Measurements from ENCODE around the gene CD3D.
A peak's percentile ranks its signal among the peaks of the same experiment; 100 is the strongest.

Gene CD3D

DNA sequence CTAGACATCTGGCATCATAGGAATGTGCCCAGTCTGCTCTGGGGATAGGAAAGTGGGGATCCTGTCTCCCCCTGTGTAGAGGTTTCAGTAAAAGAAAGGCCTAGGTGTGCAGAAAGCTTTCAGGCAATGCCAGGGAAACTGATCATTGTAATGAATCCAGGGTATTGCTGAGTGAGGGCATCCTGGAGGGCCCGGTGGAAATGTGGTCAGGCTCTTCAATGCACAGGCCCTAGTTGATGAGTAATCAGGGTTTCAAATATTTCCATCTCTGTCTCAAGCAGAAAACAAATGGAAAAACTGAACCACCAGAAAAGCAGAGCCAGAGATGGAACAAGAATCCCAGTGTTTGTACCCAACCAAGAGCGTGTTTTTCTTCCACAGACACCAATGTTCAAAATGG, 35.9 kb downstream of the CD3D start:
- Histone ChIP-seq H3K4me1 (ENCODE audit: insufficient read depth, low read length, poor library complexity, severe bottlenecking) (peaks cover 58% of the 10 kb centered on the region), H3K4me3 (ENCODE audit: low read length, poor library complexity, severe bottlenecking) (peak overlapping the region; percentile 87), H3F3A (ENCODE audit: low read depth) (peaks cover 4% of the 10 kb centered on the region; the same call in 1 of the 2 replicates), H3K9me2 (replicated peaks; ENCODE audit: low read depth, low read length) (no peaks in the 10 kb centered on the region), H2AFZ (ENCODE audit: low read length) (no peak overlapping the region), H3K4me2 (ENCODE audit: low read depth, low read length, poor library complexity, severe bottlenecking) (peak overlapping the region; percentile 89), H3K9me3 (ENCODE audit: insufficient read depth, low read depth, low read length) (no peaks in the 10 kb centered on the region), H4K20me1 (ENCODE audit: insufficient read depth, low read length, poor library complexity, severe bottlenecking) (peaks cover 18% of the 10 kb centered on the region), H3K36me3 (ENCODE audit: insufficient read depth, low read length) (peaks cover 19% of the 10 kb centered on the region; the same call in 1 of the 2 replicates), H3K9ac (ENCODE audit: low read depth, low read length, poor library complexity, severe bottlenecking) (peak overlapping the region; percentile 98), H3K27me3 (ENCODE audit: insufficient read depth, low read length, poor library complexity, severe bottlenecking) (no peaks in the 10 kb centered on the region), H3K79me2 (ENCODE audit: insufficient read depth, low read length) (peaks cover 93% of the 10 kb centered on the region)
- TF ChIP-seq, protein P1, sequence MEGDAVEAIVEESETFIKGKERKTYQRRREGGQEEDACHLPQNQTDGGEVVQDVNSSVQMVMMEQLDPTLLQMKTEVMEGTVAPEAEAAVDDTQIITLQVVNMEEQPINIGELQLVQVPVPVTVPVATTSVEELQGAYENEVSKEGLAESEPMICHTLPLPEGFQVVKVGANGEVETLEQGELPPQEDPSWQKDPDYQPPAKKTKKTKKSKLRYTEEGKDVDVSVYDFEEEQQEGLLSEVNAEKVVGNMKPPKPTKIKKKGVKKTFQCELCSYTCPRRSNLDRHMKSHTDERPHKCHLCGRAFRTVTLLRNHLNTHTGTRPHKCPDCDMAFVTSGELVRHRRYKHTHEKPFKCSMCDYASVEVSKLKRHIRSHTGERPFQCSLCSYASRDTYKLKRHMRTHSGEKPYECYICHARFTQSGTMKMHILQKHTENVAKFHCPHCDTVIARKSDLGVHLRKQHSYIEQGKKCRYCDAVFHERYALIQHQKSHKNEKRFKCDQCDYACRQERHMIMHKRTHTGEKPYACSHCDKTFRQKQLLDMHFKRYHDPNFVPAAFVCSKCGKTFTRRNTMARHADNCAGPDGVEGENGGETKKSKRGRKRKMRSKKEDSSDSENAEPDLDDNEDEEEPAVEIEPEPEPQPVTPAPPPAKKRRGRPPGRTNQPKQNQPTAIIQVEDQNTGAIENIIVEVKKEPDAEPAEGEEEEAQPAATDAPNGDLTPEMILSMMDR (conservative IDR thresholded peaks at IDR 0.05; ENCODE audit: low read length), result no peak
- TF ChIP-seq EZH2phosphoT487 (IDR thresholded peaks at IDR 0.05; ENCODE audit: borderline replicate concordance), result no peak

DNA sequence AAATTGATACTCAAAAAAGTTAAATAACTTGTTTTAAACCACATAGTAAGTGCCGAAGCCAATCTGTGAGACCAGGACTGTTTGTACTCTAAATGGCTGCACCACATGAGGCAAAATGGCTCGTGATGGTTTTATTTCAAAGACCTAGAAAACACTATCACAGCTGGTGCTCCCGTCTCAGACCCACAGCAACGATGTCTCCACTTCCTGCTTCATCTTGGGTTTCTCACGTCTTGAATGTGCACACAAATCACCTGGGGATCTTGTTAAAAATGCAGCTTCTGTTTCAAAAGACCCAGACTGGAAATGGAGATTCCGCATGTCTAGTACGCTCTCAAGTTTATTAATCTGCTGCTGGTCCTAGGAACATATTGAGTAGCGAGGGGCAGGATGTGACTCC, 36.8 kb downstream of the CD3D start:
- Histone ChIP-seq H3K4me3 (ENCODE audit: low read length, poor library complexity, severe bottlenecking) (peak overlapping the region; percentile 87), H3K9me3 (ENCODE audit: insufficient read depth, low read depth, low read length) (no peaks in the 10 kb centered on the region), H3K4me2 (ENCODE audit: low read depth, low read length, poor library complexity, severe bottlenecking) (peak overlapping the region; percentile 89), H3K27me3 (ENCODE audit: insufficient read depth, low read length, poor library complexity, severe bottlenecking) (no peaks in the 10 kb centered on the region), H3K36me3 (ENCODE audit: insufficient read depth, low read length) (peaks cover 14% of the 10 kb centered on the region; the same call in 1 of the 2 replicates), H4K20me1 (ENCODE audit: insufficient read depth, low read length, poor library complexity, severe bottlenecking) (peaks cover 10% of the 10 kb centered on the region), H3K9ac (ENCODE audit: low read depth, low read length, poor library complexity, severe bottlenecking) (peak overlapping the region; percentile 98), H3F3A (ENCODE audit: low read depth) (0 out of 2 replicates have a peak, but pooled peaks cover 4% of the 10 kb centered on the region), H2AFZ (ENCODE audit: low read length) (no peak overlapping the region), H3K4me1 (ENCODE audit: insufficient read depth, low read length, poor library complexity, severe bottlenecking) (peaks cover 55% of the 10 kb centered on the region), H3K9me2 (replicated peaks; ENCODE audit: low read depth, low read length) (no peaks in the 10 kb centered on the region), H3K79me2 (ENCODE audit: insufficient read depth, low read length) (peaks cover 85% of the 10 kb centered on the region)
- no peak for TF ChIP-seq EZH2phosphoT487 (IDR thresholded peaks at IDR 0.05; ENCODE audit: borderline replicate concordance)
- TF ChIP-seq, protein P1 (conservative IDR thresholded peaks at IDR 0.05; ENCODE audit: low read length), result no peak

DNA sequence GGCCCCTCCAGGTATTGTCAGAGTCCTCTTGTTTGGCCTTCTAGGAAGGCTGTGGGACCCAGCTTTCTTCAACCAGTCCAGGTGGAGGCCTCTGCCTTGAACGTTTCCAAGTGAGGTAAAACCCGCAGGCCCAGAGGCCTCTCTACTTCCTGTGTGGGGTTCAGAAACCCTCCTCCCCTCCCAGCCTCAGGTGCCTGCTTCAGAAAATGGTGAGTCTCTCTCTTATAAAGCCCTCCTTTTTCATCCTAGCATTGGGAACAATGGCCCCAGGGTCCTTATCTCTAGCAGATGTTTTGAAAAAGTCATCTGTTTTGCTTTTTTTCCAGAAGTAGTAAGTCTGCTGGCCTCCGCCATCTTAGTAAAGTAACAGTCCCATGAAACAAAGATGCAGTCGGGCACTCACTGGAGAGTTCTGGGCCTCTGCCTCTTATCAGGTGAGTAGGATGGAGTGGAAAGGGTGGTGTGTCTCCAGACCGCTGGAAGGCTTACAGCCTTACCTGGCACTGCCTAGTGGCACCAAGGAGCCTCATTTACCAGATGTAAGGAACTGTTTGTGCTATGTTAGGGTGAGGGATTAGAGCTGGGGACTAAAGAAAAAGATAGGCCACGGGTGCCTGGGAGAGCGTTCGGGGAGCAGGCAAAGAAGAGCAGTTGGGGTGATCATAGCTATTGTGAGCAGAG, 37.8 kb downstream of the CD3D start, which contains the start of gene CD3E:
Gene CD3E, plus strand, starts transcription at position 163 of the 681 bp plus-strand sequence. Its CDS starts 223 bp downstream, at position 386.
- H3K27me3 ChIP-seq (ENCODE audit: insufficient read depth, low read length, poor library complexity, severe bottlenecking), result no peaks in the 10 kb centered on the region
- peaks cover 11% of the 10 kb centered on the region; the same call in 1 of the 2 replicates for H3K36me3 ChIP-seq (ENCODE audit: insufficient read depth, low read length)
- no peaks in the 10 kb centered on the region for H3K9me3 ChIP-seq (ENCODE audit: insufficient read depth, low read depth, low read length)
- H3K4me1 ChIP-seq (ENCODE audit: insufficient read depth, low read length, poor library complexity, severe bottlenecking), result peaks cover 55% of the 10 kb centered on the region
- H4K20me1 ChIP-seq (ENCODE audit: insufficient read depth, low read length, poor library complexity, severe bottlenecking), result peaks cover 3% of the 10 kb centered on the region
- peak within 1 kb of the TSS; percentile 98 for H3K9ac ChIP-seq (ENCODE audit: low read depth, low read length, poor library complexity, severe bottlenecking)
- 0 out of 2 replicates have a peak, but pooled peaks cover 4% of the 10 kb centered on the region for H3F3A ChIP-seq (ENCODE audit: low read depth)
- H3K9me2 ChIP-seq (replicated peaks; ENCODE audit: low read depth, low read length), result no peaks in the 10 kb centered on the region
- H3K79me2 ChIP-seq (ENCODE audit: insufficient read depth, low read length), result peaks cover 77% of the 10 kb centered on the region
- peak within 1 kb of the TSS; percentile 59 for H2AFZ ChIP-seq (ENCODE audit: low read length)
- H3K4me2 ChIP-seq (ENCODE audit: low read depth, low read length, poor library complexity, severe bottlenecking), result peak within 1 kb of the TSS; percentile 89
- H3K4me3 ChIP-seq (ENCODE audit: low read length, poor library complexity, severe bottlenecking), result peak within 1 kb of the TSS; percentile 87
- TF ChIP-seq, protein P1 (conservative IDR thresholded peaks at IDR 0.05; ENCODE audit: low read length), result no peak
- TF ChIP-seq EZH2phosphoT487 (IDR thresholded peaks at IDR 0.05; ENCODE audit: borderline replicate concordance), result no peak

Data from Loucy (cell line).